HG03280 (cell line): ENCODE results near the gene KDM1A.

Experiments
- ATAC-seq: cut with Tn5 transposase; IDR thresholded peaks from one replicate; pipeline ENCODE4 v1.9.1; 2021; ENCODE audit warnings: mild to moderate bottlenecking, moderate library complexity; ENCODE audit not compliant: unreplicated experiment

Gene KDM1A

GRCh38 chr1:23103001-23103889 is 84.0 kb downstream of the KDM1A start:
- ATAC-seq: no peak

GRCh38 chr1:23108918-23109533 is 89.8 kb downstream of the KDM1A start:
- no peak for ATAC-seq

GRCh38 chr1:23110391-23110790 is 91.1 kb downstream of the KDM1A start:
- ATAC-seq: no peak

- no peak for ATAC-seq
Observed at GRCh38 chr1:23111600-23112535, 92.6 kb downstream of the KDM1A start.

- ATAC-seq: no peak
Observed at GRCh38 chr1:23114424-23115079, 95.3 kb downstream of the KDM1A start.

GRCh38 chr1:23116216-23116836 is 97.1 kb downstream of the KDM1A start:
- no peak for ATAC-seq

- ATAC-seq: no peak
Observed at GRCh38 chr1:23116921-23117699, 97.8 kb downstream of the KDM1A start.

- ATAC-seq: no peak
Observed at GRCh38 chr1:23118407-23118806, 99.1 kb downstream of the KDM1A start.

GRCh38 chr1:23118957-23119792 is 99.9 kb downstream of the KDM1A start:
- no peak for ATAC-seq

GRCh38 chr1:23120383-23120782 is 101.1 kb downstream of the KDM1A start:
- ATAC-seq: no peak

- no peak for ATAC-seq
Observed at GRCh38 chr1:23122023-23122748, 102.9 kb downstream of the KDM1A start.

- ATAC-seq: no peak
Observed at GRCh38 chr1:23122796-23123195, 103.5 kb downstream of the KDM1A start.

GRCh38 chr1:23123528-23123927 is 104.3 kb downstream of the KDM1A start:
- ATAC-seq: no peak

GRCh38 chr1:23124259-23125026 is 105.2 kb downstream of the KDM1A start:
- ATAC-seq: no peak

- ATAC-seq: no peak
Observed at GRCh38 chr1:23125489-23125888, 106.2 kb downstream of the KDM1A start.

GRCh38 chr1:23126200-23126599 is 106.9 kb downstream of the KDM1A start:
- ATAC-seq: no peak

GRCh38 chr1:23126801-23127200 is 107.5 kb downstream of the KDM1A start:
- no peak for ATAC-seq
